Immature natural killer cell (primary cell): ENCODE results near the gene CCDC198. TPM values are rescaled to one million over a fixed set of nuclear protein-coding genes. Genes with fewer than 3 reads are reported as not detected.

Experiments used
- DNase-seq, 3 donors: peaks; one replicate each; pipeline ENCODE4 v3.0.0; 2022; ENCODE audit warnings: mixed read lengths in 1 of 3
- H3K27ac Mint-ChIP-seq, 6 donors: one replicate each; pipeline ENCODE4 v1.8.0; 2020; ENCODE audit warnings: mixed read lengths in 6 of 6, mild to moderate bottlenecking in 5 of 6, inconsistent platforms in 4 of 6, moderate library complexity in 3 of 6
- H3K27me3 Mint-ChIP-seq, 3 donors: one replicate each; pipeline ENCODE4 v1.8.0; 2020 to 2021; ENCODE audit warnings: low read depth in 3 of 3, mild to moderate bottlenecking in 3 of 3, mixed read lengths in 3 of 3, moderate library complexity in 3 of 3, inconsistent platforms in 1 of 3
- H3K36me3 Mint-ChIP-seq, 3 donors: one replicate each; pipeline ENCODE4 v1.8.0; 2020; ENCODE audit warnings: mixed read lengths in 3 of 3, inconsistent platforms in 2 of 3, mild to moderate bottlenecking in 2 of 3
- H3K4me1 Mint-ChIP-seq, 2 donors: one replicate each; pipeline ENCODE4 v1.8.0; 2020; ENCODE audit warnings: inconsistent platforms in 2 of 2, mild to moderate bottlenecking in 2 of 2, mixed read lengths in 2 of 2, moderate library complexity in 1 of 2
- H3K4me3 Mint-ChIP-seq, 5 donors: one replicate each; pipeline ENCODE4 v1.8.0; 2020; ENCODE audit warnings: mild to moderate bottlenecking in 5 of 5, mixed read lengths in 5 of 5, inconsistent platforms in 3 of 5, moderate library complexity in 3 of 5
- H3K9me3 Mint-ChIP-seq, 6 donors: one replicate each; pipeline ENCODE4 v1.8.0; 2020; ENCODE audit warnings: mild to moderate bottlenecking in 6 of 6, mixed read lengths in 6 of 6, inconsistent platforms in 4 of 6, moderate library complexity in 3 of 6
- polyA plus RNA-seq, 3 donors: library from polyadenylated mRNA; unstranded; fragments of 300-500 nt; fragmentation: Illumina TruSeq; gene quantifications; one replicate each; pipeline ENCODE4 v1.2.3, GENCODE V29; 2021

CCDC198 gene
- not detected for polyA plus RNA-seq

DNA sequence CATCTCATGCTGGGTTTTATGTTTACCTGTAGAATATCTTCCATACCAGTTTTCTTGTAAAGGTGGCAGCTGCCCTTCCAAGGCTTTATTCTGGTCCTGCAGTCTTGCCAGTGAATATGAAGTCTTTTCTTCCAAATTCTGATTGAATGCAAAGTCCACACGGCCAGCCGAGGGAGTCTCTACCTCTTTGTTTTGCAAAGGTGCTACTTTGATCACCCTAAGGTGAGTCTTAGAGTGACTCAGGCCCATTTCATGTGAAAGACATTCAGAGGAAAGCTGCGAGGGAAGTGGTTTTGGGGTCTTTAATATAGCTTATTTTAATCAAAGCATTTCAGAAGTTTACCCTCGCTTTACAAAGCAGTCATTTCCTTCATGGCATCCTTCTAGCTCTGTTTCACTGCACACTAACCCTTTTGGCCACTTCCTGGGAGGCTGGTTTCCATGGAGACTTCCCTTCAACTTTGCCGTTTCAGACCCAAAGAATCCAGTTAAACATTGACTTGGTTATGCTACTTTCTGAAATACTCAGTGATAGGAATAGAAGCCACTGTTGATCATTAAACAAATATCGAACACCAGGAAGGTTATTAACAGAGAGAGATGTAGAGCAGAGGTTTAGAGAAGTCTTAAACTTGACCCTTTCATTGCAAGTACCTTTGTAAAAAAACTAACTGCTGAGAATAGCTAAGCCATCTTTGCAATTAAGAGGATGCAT is at the start of gene CCDC198:
CCDC198 (minus strand) TSS at position 391 of the 715 bp plus-strand sequence; CDS start at position 249, 142 bp downstream.
- DNase-seq, result no peak
- no peaks in the 10 kb centered on the region for H3K9me3 Mint-ChIP-seq
- no peak within 1 kb of the TSS for H3K27ac Mint-ChIP-seq
- H3K27me3 Mint-ChIP-seq, result peaks cover 0 to 3% (median 0%) of the 10 kb centered on the region in 3 donors
- H3K4me3 Mint-ChIP-seq, result no peak within 1 kb of the TSS
- no peaks in the 10 kb centered on the region for H3K36me3 Mint-ChIP-seq
- H3K4me1 Mint-ChIP-seq, result no peaks in the 10 kb centered on the region

DNA sequence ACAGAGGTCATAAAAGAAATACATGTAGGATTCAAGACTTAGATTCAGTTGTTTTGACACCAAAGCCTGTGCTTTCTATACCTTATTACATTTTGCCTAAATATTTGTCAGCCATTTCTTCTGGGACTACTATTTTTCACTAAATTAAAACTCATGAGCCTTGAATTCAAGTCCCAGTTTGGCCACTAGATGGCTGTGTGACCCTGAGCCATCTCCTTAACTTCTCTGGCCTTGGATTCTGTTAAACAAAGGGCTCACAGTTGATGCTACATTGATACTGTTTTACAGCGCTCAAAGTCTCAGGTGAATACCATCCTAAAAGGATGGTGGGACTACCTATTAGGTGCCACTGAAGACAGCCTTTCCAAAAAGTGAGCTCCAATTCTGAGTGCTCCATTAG is 39.6 kb upstream of the CCDC198 start:
- DNase-seq, result no peak
- no peaks in the 10 kb centered on the region for H3K4me1 Mint-ChIP-seq
- no peak overlapping the region for H3K27ac Mint-ChIP-seq
- no peaks in the 10 kb centered on the region for H3K36me3 Mint-ChIP-seq
- H3K9me3 Mint-ChIP-seq, result peaks cover 4 to 30% (median 11%) of the 10 kb centered on the region in 6 donors
- H3K4me3 Mint-ChIP-seq, result no peak overlapping the region
- peaks cover 0 to 2% (median 2%) of the 10 kb centered on the region in 3 donors for H3K27me3 Mint-ChIP-seq

GRCh38 chr14:57530571-57530970 is 36.9 kb upstream of the CCDC198 start:
- Mint-ChIP-seq H3K9me3 (peaks cover 3 to 34% (median 19%) of the 10 kb centered on the region in 6 donors), H3K27ac (no peak overlapping the region), H3K4me1 (no peaks in the 10 kb centered on the region), H3K36me3 (no peaks in the 10 kb centered on the region), H3K27me3 (peaks cover 2% of the 10 kb centered on the region in 3 donors), H3K4me3 (no peak overlapping the region)
- DNase-seq, result no peak

DNA sequence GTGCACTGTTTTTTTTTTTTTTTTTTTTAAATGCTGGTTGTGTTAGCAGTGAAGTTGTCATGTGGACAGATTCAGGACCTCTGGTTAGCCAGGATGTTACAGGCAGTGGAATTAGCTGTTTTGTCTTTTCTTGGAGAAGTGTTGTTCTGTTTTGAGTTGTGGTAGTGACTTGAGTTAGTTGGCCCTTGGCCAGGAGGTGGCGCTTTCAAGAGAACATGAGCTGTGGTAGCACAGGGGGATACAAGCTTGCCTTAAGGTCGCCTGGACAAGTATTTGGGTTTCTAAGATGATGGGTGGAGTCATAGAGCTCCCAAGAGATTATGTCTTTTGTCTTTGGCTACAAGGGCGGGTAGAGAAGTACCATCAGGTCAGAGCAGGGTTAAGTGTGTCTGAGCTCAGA is 33.3 kb upstream of the CCDC198 start:
- peaks cover 0 to 6% (median 0%) of the 10 kb centered on the region in 3 donors for H3K36me3 Mint-ChIP-seq
- H3K27me3 Mint-ChIP-seq, result peaks cover 2 to 4% (median 2%) of the 10 kb centered on the region in 3 donors
- peaks cover 11 to 69% (median 43%) of the 10 kb centered on the region in 6 donors for H3K9me3 Mint-ChIP-seq
- H3K27ac Mint-ChIP-seq, result no peak overlapping the region
- DNase-seq, result no peak
- no peaks in the 10 kb centered on the region for H3K4me1 Mint-ChIP-seq
- H3K4me3 Mint-ChIP-seq, result no peak overlapping the region

DNA sequence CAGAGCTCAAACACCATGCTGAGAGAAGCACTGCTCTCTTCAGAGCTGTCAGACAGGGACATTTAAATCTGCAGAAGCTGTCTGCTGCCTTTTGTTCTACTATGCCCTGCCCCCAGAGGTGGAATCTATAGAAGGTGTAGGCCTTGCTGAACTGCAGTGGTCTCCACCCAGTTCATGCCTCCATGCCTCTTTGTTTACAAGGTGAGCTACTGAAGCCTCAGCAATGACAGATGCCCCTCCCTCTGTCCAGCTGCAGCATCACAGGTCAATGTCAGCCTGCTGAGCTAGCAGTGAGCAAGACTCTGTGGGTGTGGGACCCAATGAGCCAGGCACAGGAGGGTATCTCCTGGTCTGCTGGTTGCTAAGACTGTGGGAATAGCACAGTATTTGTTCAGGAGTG is 25.4 kb upstream of the CCDC198 start:
- peaks cover 21 to 84% (median 53%) of the 10 kb centered on the region in 6 donors for H3K9me3 Mint-ChIP-seq
- no peak overlapping the region for H3K4me3 Mint-ChIP-seq
- peaks cover 0 to 2% (median under 1%) of the 10 kb centered on the region in 3 donors for H3K27me3 Mint-ChIP-seq
- H3K27ac Mint-ChIP-seq, result no peak overlapping the region
- no peaks in the 10 kb centered on the region for H3K4me1 Mint-ChIP-seq
- no peak for DNase-seq
- H3K36me3 Mint-ChIP-seq, result peaks cover 0 to 3% (median 0%) of the 10 kb centered on the region in 3 donors

GRCh38 chr14:57512220-57512619 is 18.6 kb upstream of the CCDC198 start:
- H3K27me3 Mint-ChIP-seq, result peaks cover 0 to 1% (median 0%) of the 10 kb centered on the region in 3 donors
- no peaks in the 10 kb centered on the region for H3K36me3 Mint-ChIP-seq
- H3K4me1 Mint-ChIP-seq, result no peaks in the 10 kb centered on the region
- no peak overlapping the region for H3K4me3 Mint-ChIP-seq
- H3K9me3 Mint-ChIP-seq, result peaks cover 12 to 30% (median 15%) of the 10 kb centered on the region in 6 donors
- no peak for DNase-seq
- no peak overlapping the region for H3K27ac Mint-ChIP-seq

DNA sequence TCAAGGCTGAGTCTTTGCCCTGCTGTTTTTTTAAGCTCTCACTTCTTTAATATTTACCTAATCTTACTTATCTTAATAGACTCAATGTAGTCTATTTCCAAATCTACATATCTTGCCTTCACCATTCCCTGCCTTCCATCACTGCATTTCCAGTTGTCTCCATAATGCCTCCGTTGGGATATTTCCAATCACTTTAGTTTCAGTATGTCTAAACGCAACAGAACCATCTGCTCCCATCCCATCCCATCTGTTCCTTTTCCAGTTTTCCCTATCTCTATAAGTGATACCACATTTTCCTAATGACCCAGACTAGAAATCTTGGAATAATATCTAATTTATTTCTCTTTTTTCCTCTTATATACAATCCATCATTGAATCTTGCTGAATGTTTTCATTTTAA is 15.1 kb upstream of the CCDC198 start:
- DNase-seq, result no peak
- Mint-ChIP-seq H3K27ac (no peak overlapping the region), H3K9me3 (peaks cover 0 to 9% (median 2%) of the 10 kb centered on the region in 6 donors), H3K36me3 (no peaks in the 10 kb centered on the region), H3K4me1 (no peaks in the 10 kb centered on the region), H3K27me3 (no peaks in the 10 kb centered on the region), H3K4me3 (no peak overlapping the region)

DNA sequence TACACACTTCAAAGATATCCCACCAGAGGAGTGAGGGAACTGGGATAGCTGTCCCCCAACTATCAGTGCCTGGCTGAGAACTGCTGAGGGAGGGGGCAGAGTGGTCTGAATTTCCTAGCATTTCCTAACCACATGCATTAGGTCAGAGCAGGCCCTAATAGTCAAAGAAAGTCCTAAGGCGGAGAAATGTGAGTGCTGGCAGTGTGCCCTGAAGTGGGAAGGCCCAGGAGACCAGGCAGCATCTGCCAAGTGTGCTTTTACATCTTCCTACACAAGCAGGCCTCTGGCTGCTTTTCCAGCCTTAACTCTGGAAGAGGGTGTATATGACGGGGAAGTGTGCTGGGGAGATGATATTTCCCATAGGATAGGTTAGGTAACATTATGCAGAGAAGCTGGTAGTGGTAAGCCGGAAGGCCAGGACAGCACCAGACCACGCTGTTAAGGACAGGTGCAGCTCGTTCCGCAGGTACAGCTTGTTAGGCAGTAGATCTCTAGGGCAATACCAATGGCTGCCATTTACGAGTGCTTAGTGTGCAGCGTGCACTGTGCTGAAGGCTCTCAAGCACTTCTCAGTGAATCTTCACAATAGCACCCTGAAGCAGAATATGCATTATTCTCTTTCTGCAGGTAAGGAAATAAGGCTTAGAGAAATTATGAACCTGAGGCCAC is 9.1 kb upstream of the CCDC198 start:
- Mint-ChIP-seq H3K9me3 (peaks cover 0 to 6% (median 2%) of the 10 kb centered on the region in 6 donors), H3K4me1 (no peaks in the 10 kb centered on the region), H3K4me3 (no peak overlapping the region), H3K27ac (no peak overlapping the region), H3K36me3 (no peaks in the 10 kb centered on the region), H3K27me3 (peaks cover 0 to 4% (median 0%) of the 10 kb centered on the region in 3 donors)
- no peak for DNase-seq

- H3K9me3 Mint-ChIP-seq, result peaks cover 0 to 6% (median 2%) of the 10 kb centered on the region in 6 donors
These were observed 7.4 kb upstream of the CCDC198 start for GRCh38 chr14:57501039-57501557.

DNA sequence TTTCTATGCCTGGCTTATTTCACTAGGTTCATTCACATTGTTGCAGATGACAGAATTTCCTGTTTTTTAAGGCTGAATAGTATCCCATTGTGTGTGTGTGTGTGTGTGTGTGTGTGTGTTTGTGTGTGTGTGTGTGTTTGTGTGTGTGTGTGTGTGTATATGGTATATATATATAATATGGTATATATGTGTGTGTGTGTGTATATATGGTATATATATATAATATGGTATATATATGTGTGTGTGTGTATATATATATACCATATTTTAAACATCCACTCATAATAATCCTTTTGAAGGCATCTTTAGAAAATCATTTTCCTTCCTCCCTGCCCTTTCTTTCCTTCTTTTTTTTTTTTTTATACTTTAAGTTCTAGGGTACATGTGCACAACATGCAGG is 5.0 kb upstream of the CCDC198 start:
- peaks cover 0 to 4% (median 0%) of the 10 kb centered on the region in 6 donors for H3K9me3 Mint-ChIP-seq
- H3K36me3 Mint-ChIP-seq, result no peaks in the 10 kb centered on the region
- H3K27me3 Mint-ChIP-seq, result peaks cover 0 to 4% (median 0%) of the 10 kb centered on the region in 3 donors
- no peaks in the 10 kb centered on the region for H3K4me1 Mint-ChIP-seq
- H3K4me3 Mint-ChIP-seq, result no peak overlapping the region
- DNase-seq, result no peak
- H3K27ac Mint-ChIP-seq, result no peak overlapping the region

More at GRCh38 chr14:57501039-57501557, 7.4 kb upstream of the CCDC198 start:
- Mint-ChIP-seq H3K27ac (no peak overlapping the region), H3K36me3 (no peaks in the 10 kb centered on the region), H3K4me3 (no peak overlapping the region), H3K27me3 (peaks cover 0 to 4% (median 0%) of the 10 kb centered on the region in 3 donors), H3K4me1 (no peaks in the 10 kb centered on the region)
- DNase-seq, result no peak

DNA sequence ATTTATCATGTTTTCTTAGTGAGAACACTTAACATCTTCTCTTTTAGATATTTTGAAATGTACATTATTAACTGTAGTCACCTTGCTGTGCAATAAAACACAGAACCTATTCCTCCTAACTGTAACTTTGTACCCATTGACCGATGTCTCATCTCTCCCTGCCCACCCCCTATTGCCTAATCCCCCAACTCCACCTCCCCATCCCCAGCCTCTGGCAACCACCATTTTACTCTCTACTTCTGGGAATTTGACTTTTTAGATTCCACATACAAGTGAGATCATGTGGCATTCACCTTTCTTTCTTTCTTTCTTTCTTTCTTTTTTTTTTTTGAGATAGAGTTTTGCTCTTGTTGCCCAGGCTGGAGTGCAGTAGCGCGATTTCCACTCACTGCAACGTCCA is 4.4 kb upstream of the CCDC198 start:
- no peaks in the 10 kb centered on the region for H3K36me3 Mint-ChIP-seq
- H3K9me3 Mint-ChIP-seq, result peaks cover 0 to 2% (median 0%) of the 10 kb centered on the region in 6 donors
- H3K27ac Mint-ChIP-seq, result no peak overlapping the region

DNA sequence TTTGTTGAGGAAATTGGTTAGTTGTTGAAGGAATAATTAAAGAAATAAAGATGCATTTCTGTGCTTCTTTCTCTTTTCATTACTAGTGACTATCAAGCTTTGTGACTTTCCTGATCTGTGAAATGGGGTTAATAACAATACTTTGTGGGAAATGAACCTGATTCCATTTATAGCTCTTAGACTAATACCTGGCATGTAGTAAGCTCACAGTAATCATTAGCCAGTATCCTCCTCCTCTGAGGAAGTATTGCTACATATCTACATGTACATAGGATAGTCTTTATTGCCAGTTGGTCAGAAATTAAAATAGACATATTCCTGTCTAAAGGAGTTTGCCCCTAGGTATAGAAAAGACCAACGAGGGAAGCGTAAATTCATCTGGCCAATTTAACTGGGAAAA is 1.8 kb upstream of the CCDC198 start:
- Mint-ChIP-seq H3K36me3 (no peaks in the 10 kb centered on the region), H3K4me3 (no peak overlapping the region), H3K9me3 (no peaks in the 10 kb centered on the region), H3K27me3 (peaks cover 0 to 2% (median 0%) of the 10 kb centered on the region in 3 donors), H3K4me1 (no peaks in the 10 kb centered on the region), H3K27ac (no peak overlapping the region)
- no peak for DNase-seq

More for the DNA sequence above, 4.4 kb upstream of the CCDC198 start:
- Mint-ChIP-seq H3K4me1 (no peaks in the 10 kb centered on the region), H3K4me3 (no peak overlapping the region), H3K27me3 (peaks cover 0 to 4% (median 0%) of the 10 kb centered on the region in 3 donors)
- DNase-seq, result no peak

GRCh38 chr14:57492859-57493258 is 798 bp downstream of the CCDC198 start:
- H3K4me3 Mint-ChIP-seq, result no peak overlapping the region
- H3K4me1 Mint-ChIP-seq, result no peaks in the 10 kb centered on the region
- no peak overlapping the region for H3K27ac Mint-ChIP-seq
- H3K36me3 Mint-ChIP-seq, result no peaks in the 10 kb centered on the region
- H3K27me3 Mint-ChIP-seq, result peaks cover 0 to 3% (median 0%) of the 10 kb centered on the region in 3 donors
- no peak for DNase-seq
- no peaks in the 10 kb centered on the region for H3K9me3 Mint-ChIP-seq

DNA sequence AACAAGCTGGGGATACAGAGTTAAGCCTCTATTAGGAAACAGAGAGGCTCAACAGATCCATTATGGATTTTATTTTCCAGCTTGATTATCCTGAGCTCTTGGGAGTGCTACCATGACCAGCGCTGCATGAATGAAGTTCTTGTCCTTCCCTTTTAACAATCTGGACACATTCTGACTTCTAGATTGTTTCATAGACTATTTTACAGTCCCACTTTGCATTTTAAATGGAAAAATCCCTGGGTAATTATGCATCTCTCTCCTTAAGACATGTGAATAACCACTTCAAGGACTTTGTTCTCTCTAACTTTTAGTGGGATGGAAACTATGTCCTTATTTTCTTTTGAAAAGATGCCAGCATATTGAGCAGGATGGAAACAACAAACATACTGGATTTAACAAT is 2.0 kb downstream of the CCDC198 start:
- H3K4me1 Mint-ChIP-seq, result no peaks in the 10 kb centered on the region
- H3K27me3 Mint-ChIP-seq, result peaks cover 0 to 3% (median 0%) of the 10 kb centered on the region in 3 donors
- H3K36me3 Mint-ChIP-seq, result no peaks in the 10 kb centered on the region
- no peak overlapping the region for H3K4me3 Mint-ChIP-seq
- no peaks in the 10 kb centered on the region for H3K9me3 Mint-ChIP-seq
- no peak for DNase-seq
- H3K27ac Mint-ChIP-seq, result no peak overlapping the region
